ENCODE measurements around the gene CCDC40. TPM values are rescaled to one million over a fixed set of nuclear protein-coding genes. Genes with fewer than 3 reads are reported as not detected.

CCDC40 gene
- total RNA-seq, 2 donors from 2014 or later: 11.8 to 19.7 TPM

DNA sequence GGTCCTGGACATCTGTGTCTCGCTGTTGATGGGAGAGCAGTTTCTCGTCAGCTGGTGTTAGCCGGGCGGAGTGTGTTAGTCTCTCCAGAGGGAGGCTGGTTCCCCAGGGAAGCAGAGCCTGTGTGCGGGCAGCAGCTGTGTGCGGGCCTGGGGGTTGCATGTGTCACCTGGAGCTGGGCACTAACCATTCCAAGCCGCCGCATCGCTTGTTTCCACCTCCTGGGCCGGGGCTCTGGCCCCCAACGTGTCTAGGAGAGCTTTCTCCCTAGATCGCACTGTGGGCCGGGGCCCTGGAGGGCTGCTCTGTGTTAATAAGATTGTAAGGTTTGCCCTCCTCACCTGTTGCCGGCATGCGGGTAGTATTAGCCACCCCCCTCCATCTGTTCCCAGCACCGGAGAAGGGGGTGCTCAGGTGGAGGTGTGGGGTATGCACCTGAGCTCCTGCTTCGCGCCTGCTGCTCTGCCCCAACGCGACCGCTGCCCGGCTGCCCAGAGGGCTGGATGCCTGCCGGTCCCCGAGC, 82.9 kb downstream of the CCDC40 start:
- Histone ChIP-seq H3K27me3 (replicated peaks; ENCODE audit: insufficient read depth) (no peaks in the 10 kb centered on the region), H3K4me3 (no peak overlapping the region), H3K4me1 (replicated peaks) (no peaks in the 10 kb centered on the region), H3K27ac (no peak overlapping the region), H3K9me3 (no peaks in the 10 kb centered on the region), H3K36me3 (no peaks in the 10 kb centered on the region)
- intact Hi-C loops (cut with DNase I): no loop called here
- TF ChIP-seq POLR2AphosphoS5 (IDR thresholded peaks at IDR 0.05): no peak
- TF ChIP-seq, protein P1, sequence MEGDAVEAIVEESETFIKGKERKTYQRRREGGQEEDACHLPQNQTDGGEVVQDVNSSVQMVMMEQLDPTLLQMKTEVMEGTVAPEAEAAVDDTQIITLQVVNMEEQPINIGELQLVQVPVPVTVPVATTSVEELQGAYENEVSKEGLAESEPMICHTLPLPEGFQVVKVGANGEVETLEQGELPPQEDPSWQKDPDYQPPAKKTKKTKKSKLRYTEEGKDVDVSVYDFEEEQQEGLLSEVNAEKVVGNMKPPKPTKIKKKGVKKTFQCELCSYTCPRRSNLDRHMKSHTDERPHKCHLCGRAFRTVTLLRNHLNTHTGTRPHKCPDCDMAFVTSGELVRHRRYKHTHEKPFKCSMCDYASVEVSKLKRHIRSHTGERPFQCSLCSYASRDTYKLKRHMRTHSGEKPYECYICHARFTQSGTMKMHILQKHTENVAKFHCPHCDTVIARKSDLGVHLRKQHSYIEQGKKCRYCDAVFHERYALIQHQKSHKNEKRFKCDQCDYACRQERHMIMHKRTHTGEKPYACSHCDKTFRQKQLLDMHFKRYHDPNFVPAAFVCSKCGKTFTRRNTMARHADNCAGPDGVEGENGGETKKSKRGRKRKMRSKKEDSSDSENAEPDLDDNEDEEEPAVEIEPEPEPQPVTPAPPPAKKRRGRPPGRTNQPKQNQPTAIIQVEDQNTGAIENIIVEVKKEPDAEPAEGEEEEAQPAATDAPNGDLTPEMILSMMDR (IDR thresholded peaks at IDR 0.05): no peak
- no peak for TF ChIP-seq POLR2A (IDR thresholded peaks at IDR 0.05)
- 88% methylated on average over 20 of the region's 24 CpGs for WGBS
- DNase-seq (ENCODE audit: low spot score): no peak

DNA sequence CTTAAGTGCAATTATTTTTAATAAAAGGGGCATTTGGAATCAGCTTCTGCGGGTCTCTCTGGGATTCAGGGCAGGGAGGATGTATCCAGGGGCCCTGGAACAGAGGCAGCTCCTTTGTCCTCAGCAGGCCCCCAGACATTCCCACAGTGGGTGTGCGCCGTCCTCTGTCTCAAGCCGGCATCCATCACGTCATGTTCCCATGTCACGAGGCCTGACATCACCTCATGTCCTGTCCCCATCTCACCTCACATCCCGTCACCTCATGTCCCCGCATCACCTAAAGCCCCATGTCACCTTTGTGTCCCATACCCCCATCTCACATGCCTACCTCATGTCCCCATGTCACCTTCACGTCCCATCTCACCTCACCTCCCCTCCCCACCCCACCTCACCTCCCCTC, 83.4 kb downstream of the CCDC40 start:
- no peaks in the 10 kb centered on the region for H3K27me3 ChIP-seq (replicated peaks; ENCODE audit: insufficient read depth)
- no peak overlapping the region for H3K27ac ChIP-seq
- H3K4me1 ChIP-seq (replicated peaks): no peaks in the 10 kb centered on the region
- intact Hi-C loops (cut with DNase I): no loop called here
- H3K4me3 ChIP-seq: no peak overlapping the region
- H3K9me3 ChIP-seq: no peaks in the 10 kb centered on the region
- WGBS: 84% methylated on average over 9 of the region's 9 CpGs
- TF ChIP-seq POLR2A (IDR thresholded peaks at IDR 0.05) (no peak), POLR2AphosphoS5 (IDR thresholded peaks at IDR 0.05) (no peak)
- TF ChIP-seq, protein P1 (IDR thresholded peaks at IDR 0.05): no peak
- H3K36me3 ChIP-seq: no peaks in the 10 kb centered on the region
- DNase-seq (ENCODE audit: low spot score): no peak

DNA sequence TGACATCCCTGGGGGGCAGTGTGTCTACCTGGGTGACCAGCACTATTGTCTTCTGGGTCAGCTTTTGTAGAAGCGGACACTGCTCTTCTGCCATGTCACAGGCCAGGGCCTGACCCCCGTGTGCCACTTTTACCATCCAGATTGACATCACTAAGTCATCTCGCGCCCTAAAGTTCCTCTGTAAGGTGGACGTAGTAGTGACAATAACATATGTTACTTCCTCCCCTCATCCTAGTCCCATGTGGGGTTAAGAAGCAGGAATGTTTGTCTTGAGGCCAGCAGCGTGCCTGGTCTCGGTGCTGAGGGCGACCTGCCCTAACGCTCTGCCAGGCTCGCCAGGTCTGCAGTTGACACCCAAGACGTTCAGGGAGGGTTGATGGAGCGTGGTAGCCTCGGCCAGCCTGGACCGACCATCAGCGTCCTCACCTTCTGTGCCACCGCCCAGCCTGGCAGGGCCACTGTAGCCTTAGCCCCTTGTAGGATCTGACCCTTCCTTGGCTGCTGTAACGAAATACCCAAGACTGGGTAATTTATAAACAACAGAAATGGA, 85.7 kb downstream of the CCDC40 start:
- intact Hi-C loops (cut with DNase I): no loop called here
- no peaks in the 10 kb centered on the region for H3K9me3 ChIP-seq
- no peaks in the 10 kb centered on the region for H3K4me1 ChIP-seq (replicated peaks)
- H3K36me3 ChIP-seq: no peaks in the 10 kb centered on the region
- 94% methylated on average over 17 of the region's 17 CpGs for WGBS
- H3K27me3 ChIP-seq (replicated peaks; ENCODE audit: insufficient read depth): no peaks in the 10 kb centered on the region
- H3K4me3 ChIP-seq: no peak overlapping the region
- no peak for DNase-seq (ENCODE audit: low spot score)
- H3K27ac ChIP-seq: no peak overlapping the region
- TF ChIP-seq, protein P1 (IDR thresholded peaks at IDR 0.05): no peak
- TF ChIP-seq POLR2A (IDR thresholded peaks at IDR 0.05): no peak
- no peak for TF ChIP-seq POLR2AphosphoS5 (IDR thresholded peaks at IDR 0.05)

DNA sequence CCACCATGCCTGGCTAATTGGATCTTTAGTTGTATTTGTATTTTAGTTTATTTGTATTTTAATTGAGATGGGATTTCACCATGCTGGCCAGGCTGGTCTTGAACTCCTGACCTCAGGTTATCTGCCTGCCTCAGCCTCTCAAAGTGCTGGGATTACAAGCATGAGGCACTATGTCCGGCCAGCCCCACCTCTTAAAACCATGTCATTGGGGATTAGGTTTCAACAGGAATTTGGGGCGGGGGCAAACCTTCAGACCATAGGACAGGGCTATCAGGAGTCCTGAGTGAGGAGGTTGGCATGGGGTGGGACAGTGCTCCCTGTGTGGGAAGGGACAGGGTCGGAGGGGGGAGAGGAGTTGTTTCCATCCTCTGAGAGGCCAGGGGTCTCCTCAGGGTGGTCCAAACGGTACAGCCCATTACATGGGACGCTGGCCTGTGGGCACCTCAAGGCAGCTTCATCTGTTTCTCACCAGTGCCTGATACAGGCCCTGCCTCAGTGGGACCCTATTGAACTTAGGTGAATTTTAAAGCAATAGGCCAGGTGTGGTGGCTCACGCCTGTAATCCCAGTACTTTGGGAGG, 86.6 kb downstream of the CCDC40 start:
- no peaks in the 10 kb centered on the region for H3K36me3 ChIP-seq
- no peak for TF ChIP-seq POLR2A (IDR thresholded peaks at IDR 0.05)
- TF ChIP-seq, protein P1 (IDR thresholded peaks at IDR 0.05): no peak
- TF ChIP-seq POLR2AphosphoS5 (IDR thresholded peaks at IDR 0.05): no peak
- 76% methylated on average over 6 of the region's 6 CpGs for WGBS
- no peak overlapping the region for H3K4me3 ChIP-seq
- no peaks in the 10 kb centered on the region for H3K4me1 ChIP-seq (replicated peaks)
- intact Hi-C loops (cut with DNase I): no loop called here
- DNase-seq (ENCODE audit: low spot score): no peak
- H3K9me3 ChIP-seq: no peaks in the 10 kb centered on the region
- H3K27ac ChIP-seq: no peak overlapping the region
- no peaks in the 10 kb centered on the region for H3K27me3 ChIP-seq (replicated peaks; ENCODE audit: insufficient read depth)

- intact Hi-C loops (cut with DNase I): no loop called here
- no peaks in the 10 kb centered on the region for H3K27me3 ChIP-seq (replicated peaks; ENCODE audit: insufficient read depth)
- no peak overlapping the region for H3K4me3 ChIP-seq
- no peaks in the 10 kb centered on the region for H3K4me1 ChIP-seq (replicated peaks)
- 73% methylated on average over 15 of the region's 15 CpGs for WGBS
- H3K27ac ChIP-seq: peak overlapping the region in 1 of 2 donors; percentile 50
- no peaks in the 10 kb centered on the region for H3K9me3 ChIP-seq
- DNase-seq (ENCODE audit: low spot score): no peak
- no peaks in the 10 kb centered on the region for H3K36me3 ChIP-seq
- TF ChIP-seq POLR2AphosphoS5 (IDR thresholded peaks at IDR 0.05): peak; percentile 6
- TF ChIP-seq, protein P1 (IDR thresholded peaks at IDR 0.05): no peak
Observed at GRCh38 chr17:80123791-80124190, 87.3 kb downstream of the CCDC40 start.
